ENCODE data around the gene TTC3. TPM values are rescaled to one million over a fixed set of nuclear protein-coding genes. Genes with fewer than 3 reads are reported as not detected.

The TTC3 gene
- total and polyA plus RNA-seq, 9 of the 15 experiments (the other 6 are each of a cell fraction or from before 2014, with no cell fraction given), result 17.5 to 92.0 (median 59.5) TPM

GRCh38 chr21:37072274-37072987 lies 623 bp upstream of the TTC3 start (continued):
- no peak for TF ChIP-seq SLC30A9 (CRISPR knock-in tag; IDR thresholded peaks at IDR 0.05)
- TF ChIP-seq SRSF7 (optimal IDR thresholded peaks at IDR 0.05; ENCODE audit: low read depth, low read length), result no peak
- TF ChIP-seq ARID1B (IDR thresholded peaks at IDR 0.05), result no peak; the same call in 1 of the 2 replicates
- TF ChIP-seq ID3 (CRISPR knock-in tag; IDR thresholded peaks at IDR 0.05), result no peak
- TF ChIP-seq ID3 (tag; IDR thresholded peaks at IDR 0.05), result no peak
- TF ChIP-seq CBFB (CRISPR knock-in tag; IDR thresholded peaks at IDR 0.05), result 0 out of 2 replicates have a peak, but pooled peaks have one; percentile 11
- TF ChIP-seq CBX1 (IDR thresholded peaks at IDR 0.05; ENCODE audit: low read depth), result no peak
- TF ChIP-seq IRF9 (tag; IDR thresholded peaks at IDR 0.05), result no peak
- TF ChIP-seq SAFB2 (IDR thresholded peaks at IDR 0.05; ENCODE audit: borderline replicate concordance, low read depth, low read length, severe bottlenecking), result no peak
- TF ChIP-seq, protein P1, sequence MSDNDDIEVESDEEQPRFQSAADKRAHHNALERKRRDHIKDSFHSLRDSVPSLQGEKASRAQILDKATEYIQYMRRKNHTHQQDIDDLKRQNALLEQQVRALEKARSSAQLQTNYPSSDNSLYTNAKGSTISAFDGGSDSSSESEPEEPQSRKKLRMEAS (CRISPR knock-in tag; IDR thresholded peaks at IDR 0.05), result peak; percentile 81
- no peak for TF ChIP-seq ZC3H11A (IDR thresholded peaks at IDR 0.05; ENCODE audit: low read depth, low read length)
- TF ChIP-seq TCF3 (CRISPR knock-in tag; IDR thresholded peaks at IDR 0.05), result 0 out of 2 replicates have a peak, but pooled peaks have one; percentile 6
- TF ChIP-seq HNRNPL (IDR thresholded peaks at IDR 0.05; ENCODE audit: low read depth, low read length), result no peak
- no peak for TF ChIP-seq TARDBP (IDR thresholded peaks at IDR 0.05)
- TF ChIP-seq GATAD2A (IDR thresholded peaks at IDR 0.05), result 0 out of 2 replicates have a peak, but pooled peaks have one; percentile 45
- no peak for TF ChIP-seq KHSRP (IDR thresholded peaks at IDR 0.05)
- TF ChIP-seq ZNF232 (CRISPR knock-in tag; IDR thresholded peaks at IDR 0.05), result 0 out of 2 replicates have a peak, but pooled peaks have one; percentile 88
- TF ChIP-seq NFYB (IDR thresholded peaks at IDR 0.05; ENCODE audit: extremely low read depth, insufficient read length), result no peak
- TF ChIP-seq ARHGAP35 (IDR thresholded peaks at IDR 0.05; ENCODE audit: partially characterized antibody), result no peak
- TF ChIP-seq NELFE (IDR thresholded peaks at IDR 0.05; ENCODE audit: insufficient read depth, insufficient read length), result no peak
- no peak for TF ChIP-seq ZNF695 (CRISPR knock-in tag; IDR thresholded peaks at IDR 0.05)
- no peak for TF ChIP-seq TAF1 (IDR thresholded peaks at IDR 0.05; ENCODE audit: control insufficient read depth, extremely low read depth, insufficient read depth, low read length, severe bottlenecking)
- TF ChIP-seq PCBP2 (IDR thresholded peaks at IDR 0.05; ENCODE audit: low read depth, low read length, poor library complexity, severe bottlenecking), result no peak
